GM12865 (cell line): ENCODE measurements around the gene PRLHR.

Source experiments
- DNase-seq: peaks from one replicate; pipeline ENCODE4 v3.0.0; 2010; ENCODE audit warnings: low read depth
- H3K4me3 ChIP-seq: 2 replicates; pipeline ENCODE4 v1.5.1; 2011; ENCODE audit warnings: mild to moderate bottlenecking, low read depth, low read length, control low read depth
- CTCF ChIP-seq: IDR thresholded peaks from 2 replicates; pipeline ENCODE4 v1.5.1; 2011; ENCODE audit warnings: low read length, control low read depth, low read depth, inconsistent platforms; ENCODE audit not compliant: insufficient read depth; ENCODE audit errors: missing control alignments

Gene PRLHR

DNA sequence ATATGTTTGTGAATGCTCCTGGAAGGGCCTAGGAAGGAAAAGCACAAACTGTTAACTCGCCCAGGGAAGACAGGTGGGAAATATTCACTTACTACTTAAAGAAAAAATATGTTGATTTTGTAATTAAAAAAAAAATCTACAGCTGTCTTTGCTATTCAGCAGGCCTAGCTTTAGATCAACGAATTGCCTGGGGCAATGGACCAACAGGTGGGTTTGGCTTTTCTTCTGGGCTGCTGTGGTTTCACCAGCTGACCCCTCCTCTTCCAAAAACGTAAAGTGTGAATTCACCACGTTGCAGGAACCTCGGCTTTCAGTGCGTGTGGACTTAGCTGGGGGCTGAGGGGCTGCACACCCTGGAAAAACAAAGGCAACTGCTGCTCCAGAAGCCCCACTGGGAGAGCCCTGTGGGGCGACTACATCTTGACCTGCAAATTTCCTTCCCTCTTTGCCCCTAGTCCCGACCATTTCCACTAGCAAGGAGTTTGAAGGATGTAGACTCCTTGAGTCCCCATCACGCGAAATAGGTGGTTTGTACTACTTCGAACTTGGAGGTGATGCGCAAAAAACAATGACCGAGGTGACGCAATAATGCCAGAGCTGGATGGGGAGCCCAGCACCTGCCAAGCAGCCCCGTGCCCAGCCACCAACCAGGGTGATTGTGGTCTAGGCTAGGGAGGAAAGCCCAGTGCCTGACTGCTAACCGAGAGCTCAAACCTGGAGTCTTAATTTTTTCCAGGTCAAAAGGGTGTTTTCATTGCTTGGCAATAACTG is 7.4 kb downstream of the PRLHR start:
- DNase-seq, result no peak
- TF ChIP-seq CTCF, result no peak
- H3K4me3 ChIP-seq, result no peak overlapping the region

GRCh38 chr10:118586911-118587310 is 8.5 kb downstream of the PRLHR start:
- DNase-seq, result no peak
- no peak overlapping the region for H3K4me3 ChIP-seq
- TF ChIP-seq CTCF, result no peak

GRCh38 chr10:118585794-118586193 is 9.7 kb downstream of the PRLHR start:
- H3K4me3 ChIP-seq, result no peak overlapping the region
- DNase-seq, result no peak
- no peak for TF ChIP-seq CTCF

- no peak for TF ChIP-seq CTCF
- no peak for DNase-seq
- no peak overlapping the region for H3K4me3 ChIP-seq
These were observed 10.2 kb downstream of the PRLHR start for GRCh38 chr10:118585234-118585633.

DNA sequence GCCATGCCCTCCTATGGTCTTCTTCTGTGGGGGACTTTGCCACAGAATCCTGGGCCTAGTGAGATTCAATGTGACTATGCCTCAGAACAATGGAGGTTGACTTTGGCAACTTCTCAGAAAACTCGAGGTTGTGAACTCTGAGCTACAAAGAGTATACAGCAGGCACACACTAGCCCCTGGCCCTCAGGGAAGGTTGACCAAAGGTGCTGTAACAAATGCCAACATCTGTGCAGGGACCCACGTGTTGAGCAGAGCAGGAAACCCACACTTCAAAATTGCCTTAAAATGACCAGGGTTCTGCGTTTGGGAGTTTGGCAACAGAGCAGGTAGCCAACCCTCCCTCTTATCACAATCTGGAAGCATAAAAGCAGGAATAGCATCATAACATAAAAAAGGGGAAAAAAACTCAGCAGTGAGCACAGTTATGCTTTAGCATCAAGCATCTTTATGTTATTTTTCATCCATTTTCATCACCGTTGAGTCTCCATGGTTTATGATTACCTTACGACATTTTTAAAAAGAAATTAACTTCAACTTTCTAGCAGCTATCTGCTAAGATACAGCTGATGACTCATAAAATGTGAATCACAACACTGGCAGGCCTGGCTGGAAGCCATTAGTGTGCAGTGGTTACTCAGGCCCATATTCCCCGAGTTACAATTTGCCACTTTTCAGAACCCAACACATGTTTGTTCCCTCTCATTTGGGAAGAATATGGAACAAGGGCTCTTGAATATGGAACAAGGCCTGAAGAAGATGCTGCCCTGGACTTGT is 11.1 kb downstream of the PRLHR start:
- no peak for TF ChIP-seq CTCF
- no peak for DNase-seq
- H3K4me3 ChIP-seq, result no peak overlapping the region

DNA sequence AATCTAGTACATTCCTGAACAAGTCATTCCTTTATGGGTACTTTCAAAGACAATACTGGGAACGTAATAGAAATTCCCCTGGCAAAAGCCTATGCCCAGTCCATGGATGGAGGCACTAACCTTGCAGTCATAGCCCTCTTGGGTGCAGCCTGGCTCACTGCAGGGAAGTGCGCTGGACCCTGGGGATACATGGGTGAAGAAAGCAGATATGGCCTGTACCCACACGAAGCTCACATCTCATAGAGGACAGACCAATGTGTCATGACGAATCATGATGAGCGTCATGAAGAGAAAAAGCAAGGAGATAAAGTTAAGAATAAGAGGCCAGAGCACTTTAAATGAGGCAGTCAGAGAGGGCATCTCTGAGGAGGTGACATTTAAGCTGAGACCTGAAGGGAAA is 11.8 kb downstream of the PRLHR start:
- DNase-seq, result no peak
- no peak for TF ChIP-seq CTCF

More for the DNA sequence above, 11.8 kb downstream of the PRLHR start:
- H3K4me3 ChIP-seq, result no peak overlapping the region
